ENCODE results near the gene LRP2.
"Not testable (repeated sequence)": the region's sequence is repeated elsewhere in the genome, so short reads cannot be mapped to it uniquely, and the experiment has no call there.

- not testable (repeated sequence) for TF ChIP-seq TAF1 (IDR thresholded peaks at IDR 0.05; ENCODE audit: low read depth, low read length); POLR2AphosphoS5 (IDR thresholded peaks at IDR 0.05; ENCODE audit: low read depth, low read length); POLR2A (IDR thresholded peaks at IDR 0.05; ENCODE audit: low read depth, low read length); PAX5 (IDR thresholded peaks at IDR 0.05; ENCODE audit: insufficient read depth, low read length, severe bottlenecking)
Measured at GRCh38 chr2:169399491-169399890, 37.2 kb upstream of the LRP2 start.
